ENCODE measurements around the gene ZNF260. TPM values are rescaled to one million over a fixed set of nuclear protein-coding genes. Genes with fewer than 3 reads are reported as not detected.

ZNF260 gene
- 12.8 TPM for total RNA-seq
- polyA plus RNA-seq (ENCODE audit: insufficient read depth, low read depth, low replicate concordance): 5.4 TPM
- long read RNA-seq, donor 1, full-length matches to known transcripts: 4 of 4 reads
- long read RNA-seq, donor 1, partial matches to known transcripts: 0 of 4 reads
- long read RNA-seq, donor 1, other reads (novel, unspliced or antisense): 0 of 4 reads
- long read RNA-seq, donor 2, full-length matches to known transcripts: 4 of 4 reads
- long read RNA-seq, donor 2, partial matches to known transcripts: 0 of 4 reads
- long read RNA-seq, donor 2, other reads (novel, unspliced or antisense): 0 of 4 reads
- long read RNA-seq, donor 3, full-length matches to known transcripts: 4 of 4 reads
- long read RNA-seq, donor 3, partial matches to known transcripts: 0 of 4 reads
- long read RNA-seq, donor 3, other reads (novel, unspliced or antisense): 0 of 4 reads
- long read RNA-seq, donor 4, full-length matches to known transcripts: 5 of 5 reads
- long read RNA-seq, donor 4, partial matches to known transcripts: 0 of 5 reads
- long read RNA-seq, donor 4, other reads (novel, unspliced or antisense): 0 of 5 reads
- long read RNA-seq, donor 5, full-length matches to known transcripts: 1 of 1 reads
- long read RNA-seq, donor 5, partial matches to known transcripts: 0 of 1 reads
- long read RNA-seq, donor 5, other reads (novel, unspliced or antisense): 0 of 1 reads
- long read RNA-seq, donor 6, full-length matches to known transcripts: 4 of 4 reads
- long read RNA-seq, donor 6, partial matches to known transcripts: 0 of 4 reads
- long read RNA-seq, donor 6, other reads (novel, unspliced or antisense): 0 of 4 reads
- long read RNA-seq, donor 7, full-length matches to known transcripts: 6 of 9 reads
- long read RNA-seq, donor 7, partial matches to known transcripts: 1 of 9 reads
- long read RNA-seq, donor 7, other reads (novel, unspliced or antisense): 2 of 9 reads
- long read RNA-seq, donor 8, full-length matches to known transcripts: 1 of 1 reads
- long read RNA-seq, donor 8, partial matches to known transcripts: 0 of 1 reads
- long read RNA-seq, donor 8, other reads (novel, unspliced or antisense): 0 of 1 reads
- long read RNA-seq, donor 9, full-length matches to known transcripts: 4 of 4 reads
- long read RNA-seq, donor 9, partial matches to known transcripts: 0 of 4 reads
- long read RNA-seq, donor 9, other reads (novel, unspliced or antisense): 0 of 4 reads
- long read RNA-seq, donor 10, full-length matches to known transcripts: 2 of 2 reads
- long read RNA-seq, donor 10, partial matches to known transcripts: 0 of 2 reads
- long read RNA-seq, donor 10, other reads (novel, unspliced or antisense): 0 of 2 reads

DNA sequence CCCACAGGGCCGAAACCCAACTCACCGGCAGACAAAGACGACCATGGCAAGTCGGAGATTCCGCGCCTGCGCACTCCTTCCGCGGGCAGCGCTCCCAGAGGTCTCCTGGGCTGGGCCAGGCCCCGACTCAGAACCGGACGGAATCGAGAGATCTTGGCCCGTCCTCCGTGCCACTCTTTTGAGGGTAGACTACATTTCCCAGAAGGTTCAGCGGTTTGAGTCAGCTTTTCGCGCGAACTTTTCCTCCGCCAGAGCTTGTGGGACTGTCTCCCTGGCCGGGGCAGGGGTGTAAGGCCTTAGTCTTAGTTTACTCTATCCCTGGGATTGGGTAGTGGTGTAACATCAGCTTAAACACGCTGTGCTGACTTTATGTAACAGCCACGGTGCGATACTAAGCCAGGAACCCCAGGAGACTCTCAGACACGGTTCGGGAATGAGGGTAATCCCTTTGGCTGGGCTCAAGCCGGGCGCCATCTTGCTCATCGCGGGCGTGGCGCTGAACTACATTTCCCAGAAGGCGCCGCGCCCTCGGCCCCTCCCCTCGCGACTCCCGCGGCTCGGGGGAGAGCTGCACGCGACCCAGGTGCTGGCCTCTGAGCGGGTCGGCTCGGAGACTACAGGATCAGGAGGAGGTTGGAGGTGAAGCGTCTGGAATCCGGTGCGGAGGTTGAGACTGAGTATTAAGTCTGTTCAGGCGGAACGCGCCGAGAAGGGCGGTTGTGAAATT is at the start of gene ZNF260:
Gene ZNF260, minus strand, starts transcription at position 78 of the 727 bp plus-strand sequence. CDS start 13,033 bp downstream, outside the sequence.
- H3K4me1 ChIP-seq (ENCODE audit: control insufficient read depth in 2 of 3, insufficient read depth in 2 of 3, low read depth in 1 of 3, low read length in 3 of 3): peaks cover 0 to 11% (median 4%) of the 10 kb centered on the region in 3 donors
- peak within 1 kb of the TSS; percentile 96 to 98 for H3K27ac ChIP-seq (ENCODE audit: low read depth in 2 of 2, low read length in 2 of 2)
- H3K4me3 ChIP-seq (ENCODE audit: low read length in 3 of 3): peak within 1 kb of the TSS; percentile 76 to 100 (median 95)
- intact Hi-C loops (cut with DNase I): no loop called here
- DNase-seq (peak; percentile 97 to 99 (median 98)), FAIRE-seq (no peak)
- peaks cover 0 to 4% (median 3%) of the 10 kb centered on the region in 3 donors for H3K9me3 ChIP-seq (ENCODE audit: control insufficient read depth in 2 of 3, insufficient read depth in 1 of 3, low read length in 3 of 3)
- H3K27me3 ChIP-seq (ENCODE audit: control insufficient read depth, insufficient read depth, low read length): no peaks in the 10 kb centered on the region
- H3K9ac ChIP-seq (ENCODE audit: low read length in 3 of 3): peak within 1 kb of the TSS; percentile 92 to 100 (median 99)
- H3K36me3 ChIP-seq (ENCODE audit: control insufficient read depth in 2 of 3, insufficient read depth in 3 of 3, low read length in 3 of 3): peaks cover 5 to 6% (median 5%) of the 10 kb centered on the region in 3 donors
- no peak for TF ChIP-seq CTCF (IDR thresholded peaks at IDR 0.05; ENCODE audit: borderline replicate concordance, extremely low read depth, insufficient read depth)

- no peak overlapping the region for H3K4me3 ChIP-seq (ENCODE audit: low read length in 3 of 3)
- no peak for TF ChIP-seq CTCF (IDR thresholded peaks at IDR 0.05; ENCODE audit: borderline replicate concordance, extremely low read depth, insufficient read depth)
- peaks cover 0 to 4% (median 3%) of the 10 kb centered on the region in 3 donors for H3K9me3 ChIP-seq (ENCODE audit: control insufficient read depth in 2 of 3, insufficient read depth in 1 of 3, low read length in 3 of 3)
- FAIRE-seq (no peak), DNase-seq (no peak)
- H3K36me3 ChIP-seq (ENCODE audit: control insufficient read depth in 2 of 3, insufficient read depth in 3 of 3, low read length in 3 of 3): peaks cover 9 to 15% (median 14%) of the 10 kb centered on the region in 3 donors
- H3K9ac ChIP-seq (ENCODE audit: low read length in 3 of 3): no peak overlapping the region
- no peak overlapping the region for H3K27ac ChIP-seq (ENCODE audit: low read depth in 2 of 2, low read length in 2 of 2)
- no peaks in the 10 kb centered on the region for H3K27me3 ChIP-seq (ENCODE audit: control insufficient read depth, insufficient read depth, low read length)
- intact Hi-C loops (cut with DNase I): no loop called here
- H3K4me1 ChIP-seq (ENCODE audit: control insufficient read depth in 2 of 3, insufficient read depth in 2 of 3, low read depth in 1 of 3, low read length in 3 of 3): peaks cover 0 to 5% (median 2%) of the 10 kb centered on the region in 3 donors
Observed at GRCh38 chr19:36577271-36577996, 49.4 kb upstream of the ZNF260 start.

Data from kidney (tissue), 22 donors.